Stimulated activated CD4-positive, alpha-beta T cell treated with anti-CD3 and anti-CD28 coated beads, Interleukin-12 subunit alpha, Interleukin-12 subunit beta, amount 100 ng/mL, for 4 hours (primary cell): ENCODE data around the gene SNX25.
"Not testable (repeated sequence)": the region's sequence is repeated elsewhere in the genome, so short reads cannot be mapped to it uniquely, and the experiment has no call there.

ENCODE experiments used
- DNase-seq: peaks from one replicate; pipeline ENCODE4 v3.0.0-alpha.2; 2020

SNX25 gene

GRCh38 chr4:185235843-185236503, 26.6 kb downstream of the SNX25 start:
- no peak for DNase-seq

DNA sequence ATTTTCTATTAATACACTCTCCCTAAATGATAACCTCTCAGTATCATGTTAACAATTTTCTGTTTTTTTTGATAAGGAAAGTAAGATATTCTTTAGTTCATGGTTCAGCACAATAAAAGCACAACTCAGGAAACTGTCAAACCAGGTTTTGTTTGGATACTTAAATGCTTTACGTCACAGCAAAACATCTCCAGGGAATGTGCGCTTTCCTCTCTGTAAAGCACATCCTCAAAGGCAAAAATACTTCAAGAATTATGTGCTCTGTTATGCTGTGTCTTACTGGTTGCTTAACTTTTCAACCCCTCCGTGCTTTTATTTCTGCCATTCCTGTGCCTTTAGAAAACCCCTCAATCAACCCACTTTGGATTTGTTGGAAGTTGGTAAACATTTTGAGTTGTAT, 27.8 kb downstream of the SNX25 start:
- no peak for DNase-seq

GRCh38 chr4:185238215-185238681, 28.9 kb downstream of the SNX25 start:
- peak; percentile 13 for DNase-seq

GRCh38 chr4:185238750-185239149, 29.4 kb downstream of the SNX25 start:
- DNase-seq, result no peak

DNA sequence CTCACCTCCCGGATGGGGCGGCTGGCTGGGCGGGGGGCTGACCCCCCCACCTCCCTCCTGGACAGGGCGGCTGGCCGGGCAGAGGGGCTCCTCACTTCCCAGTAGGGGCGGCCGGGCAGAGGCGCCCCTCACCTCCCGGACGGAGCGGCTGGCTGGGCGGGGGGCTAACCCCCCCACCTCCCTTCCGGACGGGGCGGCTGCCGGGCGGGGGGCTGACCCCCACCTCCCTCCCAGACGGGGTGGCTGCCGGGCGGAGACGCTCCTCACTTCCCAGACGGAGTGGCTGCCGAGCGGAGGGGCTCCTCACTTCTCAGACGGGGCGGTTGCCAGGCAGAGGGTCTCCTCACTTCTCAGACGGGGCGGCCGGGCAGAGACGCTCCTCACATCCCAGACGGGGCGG, 31.1 kb downstream of the SNX25 start:
- DNase-seq, result not testable (repeated sequence)

GRCh38 chr4:185242749-185243533, 33.5 kb downstream of the SNX25 start:
- no peak for DNase-seq

GRCh38 chr4:185243879-185244278, 34.5 kb downstream of the SNX25 start:
- DNase-seq, result no peak

DNA sequence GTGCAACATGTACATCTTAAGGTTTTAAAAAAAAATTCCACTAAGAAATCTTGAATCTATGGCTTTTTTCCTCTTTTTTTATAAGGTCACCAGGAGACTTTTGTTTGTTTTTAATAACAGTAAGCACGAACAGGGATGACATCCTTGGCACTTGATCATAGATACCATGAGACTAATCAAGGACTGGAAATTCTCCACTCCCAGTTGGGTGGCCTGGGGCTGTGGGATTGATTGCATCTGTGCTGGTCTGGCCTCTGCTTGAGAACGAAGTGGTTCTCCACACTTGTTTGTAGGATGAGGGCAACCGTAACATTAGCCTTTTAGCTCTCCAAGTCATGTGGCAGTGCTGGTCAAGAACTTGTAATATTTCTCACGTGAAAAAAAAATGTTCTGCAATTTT, 35.4 kb downstream of the SNX25 start:
- DNase-seq, result no peak

DNA sequence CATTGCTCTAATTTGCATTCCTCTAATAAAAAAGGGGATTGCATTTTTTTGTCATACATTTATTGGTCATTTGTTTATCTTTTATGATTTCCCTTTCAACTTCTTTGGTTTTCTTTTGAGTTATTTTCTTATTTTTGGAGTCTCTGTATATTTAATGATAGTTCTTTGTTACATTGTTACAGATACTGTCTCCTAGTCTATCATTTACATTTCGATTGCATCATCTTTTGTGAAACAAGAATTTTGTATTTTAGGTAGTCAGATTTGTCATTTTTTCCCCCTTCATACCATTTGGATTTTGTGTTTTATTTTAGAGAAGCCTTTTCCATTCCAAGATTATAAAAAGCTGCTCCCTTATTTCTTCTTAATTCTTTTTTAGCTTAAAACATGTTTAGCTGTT, 37.1 kb downstream of the SNX25 start:
- no peak for DNase-seq

DNA sequence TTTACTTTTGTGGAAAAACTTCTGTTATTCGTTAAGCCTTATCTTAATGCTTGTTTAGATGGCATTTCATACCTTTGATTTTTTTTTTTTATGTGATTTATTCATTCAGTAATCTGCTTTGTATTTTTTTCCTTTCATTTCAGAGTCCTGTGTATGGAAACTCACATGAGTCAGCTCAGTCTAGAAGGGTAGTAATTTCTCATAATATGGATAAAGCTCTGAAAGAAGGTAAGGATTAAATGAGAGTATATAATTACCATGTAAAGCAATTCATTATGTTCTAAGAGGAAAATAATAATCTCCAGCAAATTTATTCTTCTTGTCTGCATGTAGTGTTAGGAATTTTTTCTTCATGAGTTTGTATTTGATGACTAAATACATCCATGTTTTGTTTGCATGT, 37.8 kb downstream of the SNX25 start:
- DNase-seq, result no peak

- DNase-seq, result no peak
Observed at GRCh38 chr4:185248393-185249039, 39.1 kb downstream of the SNX25 start.

- no peak for DNase-seq
Observed at GRCh38 chr4:185249105-185249504, 39.7 kb downstream of the SNX25 start.

DNA sequence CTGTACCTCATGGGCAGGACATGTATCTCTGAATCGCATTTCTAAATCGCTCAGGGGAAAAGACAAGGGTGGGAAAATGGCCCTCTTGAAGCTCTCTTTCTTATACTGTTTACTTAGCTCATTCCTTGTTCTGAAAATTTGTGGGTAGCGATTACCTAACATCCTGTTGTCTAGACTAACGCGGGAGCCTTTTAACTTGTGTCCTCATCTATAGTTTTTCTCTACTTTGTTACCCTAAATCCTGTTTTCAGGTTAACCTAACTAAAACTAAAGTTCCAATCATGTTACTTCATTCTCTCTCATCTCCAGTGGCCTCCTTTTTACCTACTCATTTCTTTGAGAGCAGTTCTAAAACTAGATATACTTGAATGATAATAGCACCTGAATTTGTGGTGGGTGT, 45.0 kb downstream of the SNX25 start:
- no peak for DNase-seq

- DNase-seq, result no peak
Observed at GRCh38 chr4:185255868-185256267, 46.5 kb downstream of the SNX25 start.

DNA sequence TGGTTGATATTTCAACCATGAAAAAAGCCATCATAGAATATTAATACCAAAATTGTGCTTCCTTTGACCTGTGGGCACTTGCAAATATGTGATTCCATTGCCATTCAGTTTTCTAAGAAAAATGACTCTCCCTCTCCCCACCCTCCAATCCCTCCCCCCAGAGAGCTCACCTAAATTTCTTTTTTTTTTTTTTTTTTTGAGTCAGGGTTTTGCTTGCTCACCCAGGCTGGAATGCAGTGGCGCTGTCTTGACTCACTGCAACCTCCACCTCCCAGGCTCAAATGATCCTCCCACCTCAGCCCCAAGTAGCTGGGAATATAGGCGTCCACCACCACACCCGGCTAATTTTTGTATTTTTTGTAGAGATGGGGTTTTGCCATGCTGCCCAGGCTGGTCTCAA, 47.0 kb downstream of the SNX25 start:
- DNase-seq, result no peak

GRCh38 chr4:185257086-185257485, 47.7 kb downstream of the SNX25 start:
- no peak for DNase-seq

- DNase-seq, result no peak
Observed at GRCh38 chr4:185257694-185258093, 48.3 kb downstream of the SNX25 start.

DNA sequence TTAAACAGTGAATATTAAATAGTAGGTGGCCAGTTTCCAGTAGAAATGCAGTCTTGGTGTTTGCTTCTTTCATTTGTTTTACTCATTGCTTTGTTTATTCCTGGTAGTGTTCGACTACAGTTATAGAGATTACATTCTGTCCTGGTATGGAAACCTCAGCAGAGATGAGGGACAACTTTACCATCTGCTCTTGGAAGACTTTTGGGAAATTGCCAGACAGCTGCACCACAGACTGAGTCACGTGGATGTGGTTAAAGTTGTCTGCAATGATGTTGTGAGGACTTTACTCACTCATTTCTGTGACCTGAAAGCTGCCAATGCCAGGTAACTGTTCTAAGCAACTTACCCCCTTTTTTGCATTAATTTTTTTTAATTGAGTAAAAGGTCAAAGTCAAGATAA, 49.3 kb downstream of the SNX25 start:
- DNase-seq, result not testable (repeated sequence)

GRCh38 chr4:185259719-185260118, 50.3 kb downstream of the SNX25 start:
- no peak for DNase-seq

DNA sequence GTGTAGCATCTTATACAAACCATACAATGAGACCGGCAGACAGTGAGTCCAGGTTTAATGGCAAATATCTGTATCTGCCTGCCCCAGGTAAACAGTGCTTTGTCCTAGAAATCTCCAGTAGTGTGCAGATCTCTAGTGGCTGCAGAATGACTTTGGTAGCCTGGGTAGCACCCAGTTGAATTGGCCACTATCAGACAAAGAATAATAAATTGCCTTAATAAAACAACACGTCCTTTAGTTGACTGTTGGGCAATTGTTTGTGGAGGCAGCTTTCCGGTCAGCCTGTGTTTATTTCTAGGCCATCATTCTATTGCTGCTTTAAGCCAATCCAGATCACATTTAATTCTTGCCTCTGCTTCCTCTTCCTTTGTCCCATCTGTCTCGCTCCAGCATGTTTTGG, 52.5 kb downstream of the SNX25 start:
- no peak for DNase-seq

DNA sequence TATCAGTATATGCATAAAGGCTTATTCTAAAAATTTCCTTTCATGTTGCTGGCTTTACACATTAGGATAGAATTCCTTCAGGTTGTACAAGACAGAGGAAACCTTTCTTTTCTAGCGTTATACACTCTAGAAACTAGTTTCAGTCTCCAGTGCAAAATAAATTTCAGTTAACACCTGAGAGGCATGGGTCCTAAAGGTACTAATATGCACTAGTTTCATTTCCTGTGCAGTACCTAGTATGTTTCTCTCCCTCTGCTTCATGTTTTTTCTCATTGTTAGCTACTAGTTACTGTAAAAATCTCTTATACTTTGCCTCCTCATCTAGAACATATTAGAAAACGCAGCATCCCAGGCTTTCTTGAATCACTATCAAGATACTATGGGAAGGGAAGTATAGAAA, 54.0 kb downstream of the SNX25 start:
- no peak for DNase-seq

GRCh38 chr4:185265942-185266341, 56.5 kb downstream of the SNX25 start:
- DNase-seq, result no peak

DNA sequence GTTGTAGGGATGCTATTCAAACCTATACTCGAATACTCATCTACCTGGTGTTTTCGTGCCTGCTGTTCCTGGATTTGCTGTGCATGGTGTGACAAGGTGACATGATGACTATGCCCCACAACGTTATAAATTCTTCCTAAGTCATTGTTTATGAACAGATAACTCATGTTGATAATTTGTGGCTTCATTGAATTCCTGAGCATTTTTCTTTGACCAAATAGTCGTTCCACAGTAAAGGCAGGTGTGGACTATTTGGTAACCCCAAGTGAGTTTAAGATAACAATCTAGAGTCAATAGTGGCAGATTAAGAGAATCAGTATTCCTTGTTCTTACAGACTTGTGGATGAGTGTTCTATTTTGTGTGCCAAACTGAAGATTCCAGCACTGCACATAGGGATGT, 59.9 kb downstream of the SNX25 start:
- DNase-seq, result no peak

DNA sequence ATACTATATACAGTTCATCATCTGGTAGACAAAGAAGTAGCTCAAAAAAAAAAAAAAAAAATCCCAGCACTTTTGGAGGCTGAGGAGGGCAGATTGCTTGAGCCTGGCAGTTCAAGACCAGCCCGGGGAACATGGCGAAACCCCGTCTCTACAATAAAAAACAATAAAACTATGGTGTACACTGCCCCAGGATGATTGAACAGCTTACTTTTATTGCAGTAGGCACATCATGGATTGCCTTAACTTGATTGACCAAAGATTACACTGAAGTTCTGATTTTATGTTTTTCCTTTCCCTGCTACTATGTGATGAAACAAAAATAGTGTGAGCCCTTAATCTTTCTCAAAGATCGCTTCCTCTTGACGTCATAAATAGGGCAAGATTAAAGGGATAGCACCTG, 60.6 kb downstream of the SNX25 start:
- DNase-seq, result no peak
